DLD1 (cell line): ENCODE data around the gene TSSK6.

ENCODE experiments used
- in situ Hi-C: cut with HindIII; loops from 2 replicates; pipeline ENCODE4 v1.10.0; 2017; ENCODE audit warnings: low sequenced_read_pairs

The TSSK6 gene

GRCh38 chr19:19514881-19515641, at the start of gene TSSK6:
TSSK6 (minus strand) TSS chr19:19515548; CDS start chr19:19515427, 121 bp downstream.
- in situ Hi-C loops: no loop called here

DNA sequence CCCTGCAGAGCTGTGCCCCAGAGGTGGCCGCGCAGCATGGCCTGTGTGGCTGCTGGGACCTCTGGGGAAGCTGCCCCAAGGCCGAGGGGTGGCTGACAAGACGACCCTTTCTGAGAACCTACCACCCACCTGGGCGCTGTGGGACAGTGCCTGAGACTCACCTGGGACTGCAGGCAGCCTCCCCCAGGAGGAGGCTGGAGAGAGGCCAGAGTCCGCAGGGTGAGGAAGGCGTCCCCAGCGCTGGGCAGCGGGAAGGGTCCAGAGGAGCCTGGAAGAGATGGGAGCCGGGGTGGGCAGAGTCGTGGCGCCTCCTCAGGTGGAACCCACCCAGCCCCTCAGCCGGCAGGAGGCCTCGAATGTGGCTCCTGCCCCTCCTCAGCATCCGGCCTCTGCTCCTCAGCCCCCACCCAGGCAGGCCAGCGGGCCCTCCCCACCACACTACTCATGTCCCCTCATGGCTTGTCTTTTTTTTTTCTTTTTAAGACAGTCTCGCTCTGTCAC, 48.0 kb upstream of the TSSK6 start:
- in situ Hi-C loops: no loop called here

DNA sequence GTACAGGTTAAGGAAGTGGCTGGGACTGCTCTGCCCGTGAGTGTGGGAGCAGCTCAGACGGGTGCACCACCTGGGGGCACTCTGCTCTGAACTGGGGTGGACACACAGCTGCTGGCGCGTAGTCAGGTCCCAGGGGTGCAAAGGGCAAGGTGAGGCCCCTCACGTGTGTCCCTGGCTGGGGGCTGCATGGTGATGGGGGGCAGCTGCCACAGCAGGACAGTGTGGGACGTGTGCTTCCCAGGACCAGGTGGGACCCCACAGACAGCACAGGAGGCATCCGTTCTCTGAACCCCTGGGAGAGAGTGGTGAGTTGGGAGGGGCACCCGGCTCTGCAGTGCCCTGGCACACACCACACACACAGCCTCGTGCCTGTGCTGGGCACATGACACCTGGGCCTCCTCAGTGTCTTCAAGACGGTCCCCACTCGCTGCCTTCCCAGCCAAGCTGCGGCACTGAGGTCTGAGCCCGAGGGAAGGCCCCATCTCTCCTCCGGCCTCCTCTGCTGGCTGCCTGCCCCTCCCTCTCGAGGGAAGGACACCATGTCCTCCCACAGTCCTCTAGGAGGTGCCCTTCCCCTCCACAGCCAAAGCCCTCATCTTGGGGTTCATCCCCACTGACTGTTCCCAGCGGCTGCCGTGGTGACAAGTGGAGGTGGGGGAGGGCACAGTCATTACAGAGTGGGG, 47.5 kb upstream of the TSSK6 start:
- in situ Hi-C loops: no loop called here

- in situ Hi-C loops: no loop called here
These were observed 46.8 kb upstream of the TSSK6 start for GRCh38 chr19:19561946-19562664.

DNA sequence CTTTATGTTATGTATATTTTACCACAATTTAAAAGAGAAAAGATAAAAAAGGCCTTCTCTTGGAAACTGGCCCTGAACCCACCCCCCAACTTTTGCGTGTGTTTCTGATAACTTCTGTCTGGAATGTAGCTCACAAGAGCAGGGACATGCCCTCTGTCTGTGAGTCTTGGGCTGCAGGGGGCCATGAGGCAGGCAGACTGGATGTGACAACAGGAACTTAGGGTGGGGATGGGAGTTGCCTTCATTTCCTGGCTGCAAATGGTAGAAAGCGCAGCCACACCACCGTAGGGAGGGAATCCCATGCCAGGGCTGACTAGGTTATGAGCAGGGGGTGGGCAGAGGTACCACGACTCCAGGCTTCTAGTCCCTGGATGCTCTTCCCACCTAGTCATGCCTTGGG, 44.6 kb upstream of the TSSK6 start:
- in situ Hi-C loops: no loop called here

DNA sequence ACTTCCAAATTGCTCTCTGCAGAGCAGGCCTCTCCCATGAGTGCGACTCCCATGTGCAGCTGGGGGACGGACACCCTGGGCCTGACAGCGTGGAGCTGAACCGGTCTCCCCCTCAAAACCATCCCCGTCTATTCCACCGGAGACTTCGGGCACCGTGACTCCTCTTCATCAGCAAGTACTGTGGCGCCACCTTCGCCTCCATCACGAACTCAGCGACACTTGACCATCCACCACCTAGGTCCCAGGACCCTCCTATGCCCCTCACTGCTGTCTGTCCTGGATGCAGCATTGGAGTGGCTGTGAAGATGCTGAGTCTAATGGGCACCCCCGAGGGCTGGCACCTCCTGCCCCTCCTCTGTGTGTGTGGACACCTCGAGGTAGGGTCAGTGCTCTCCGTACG, 43.3 kb upstream of the TSSK6 start:
- in situ Hi-C loops: no loop called here

DNA sequence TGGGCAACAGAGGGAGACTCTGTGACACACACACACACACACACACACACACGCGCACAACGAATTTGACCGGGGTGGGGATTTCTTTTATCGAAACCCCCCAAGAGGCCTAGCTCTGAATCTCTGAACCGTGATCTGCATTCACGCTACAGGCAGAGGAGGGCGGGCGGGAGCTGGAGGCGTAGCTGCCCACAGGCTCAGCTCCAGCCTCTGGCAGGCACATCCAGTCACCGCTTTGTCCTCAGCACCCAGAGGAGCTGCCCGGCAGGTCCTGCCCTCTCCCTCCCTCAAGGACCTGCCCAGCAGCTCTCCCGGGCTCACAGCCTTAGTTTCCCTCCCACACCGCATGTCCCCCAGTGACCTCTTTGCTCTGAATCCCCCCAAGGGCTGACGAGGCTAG, 42.7 kb upstream of the TSSK6 start:
- in situ Hi-C loops: no loop called here

DNA sequence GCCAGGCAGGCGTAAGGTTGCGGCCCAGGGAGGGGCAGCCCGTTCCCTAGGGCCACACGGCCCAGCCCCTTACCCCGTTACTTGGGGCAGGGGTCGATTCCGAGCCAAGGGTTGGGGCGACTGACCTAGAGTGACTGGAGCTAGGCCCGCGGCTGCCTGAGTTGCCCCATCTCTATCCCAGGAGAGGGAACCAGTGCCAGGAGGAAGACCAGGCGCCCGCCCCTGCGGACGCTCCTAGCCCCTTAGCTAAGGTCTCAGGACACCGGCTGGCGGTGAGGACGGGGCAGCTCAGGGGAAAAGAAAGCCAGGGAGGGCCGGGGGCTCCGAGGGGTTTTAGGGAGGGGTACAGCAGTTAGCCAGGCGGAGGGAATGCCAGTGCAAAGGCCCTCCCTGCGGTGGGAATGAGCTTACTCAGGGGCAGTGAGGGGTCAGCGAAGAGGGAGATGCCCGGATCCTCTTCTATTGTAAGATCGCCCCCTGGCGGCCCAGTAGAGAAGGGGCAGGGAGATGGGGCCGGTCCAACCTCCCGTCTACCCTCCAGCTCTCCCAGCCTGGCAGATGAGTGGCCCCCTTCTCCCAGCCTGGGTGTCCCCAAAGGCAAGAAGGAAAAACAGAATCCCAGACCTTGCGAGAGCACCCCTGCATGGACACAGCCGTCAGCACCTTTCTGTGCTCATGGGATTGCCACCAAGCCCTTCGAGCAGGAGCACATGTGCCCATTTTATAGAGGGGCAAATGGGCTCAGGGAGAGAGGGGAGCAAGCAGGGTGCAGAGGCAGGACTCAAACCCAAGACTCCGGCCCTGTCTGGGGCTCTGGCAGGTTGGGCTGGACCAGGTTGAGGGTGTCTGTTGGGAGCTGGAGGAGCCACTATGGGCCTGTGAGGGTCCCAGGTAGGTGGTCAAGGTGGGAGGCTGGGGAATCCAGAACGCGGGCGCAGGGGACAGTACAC, 39.0 kb upstream of the TSSK6 start:
- in situ Hi-C loops: no loop called here

DNA sequence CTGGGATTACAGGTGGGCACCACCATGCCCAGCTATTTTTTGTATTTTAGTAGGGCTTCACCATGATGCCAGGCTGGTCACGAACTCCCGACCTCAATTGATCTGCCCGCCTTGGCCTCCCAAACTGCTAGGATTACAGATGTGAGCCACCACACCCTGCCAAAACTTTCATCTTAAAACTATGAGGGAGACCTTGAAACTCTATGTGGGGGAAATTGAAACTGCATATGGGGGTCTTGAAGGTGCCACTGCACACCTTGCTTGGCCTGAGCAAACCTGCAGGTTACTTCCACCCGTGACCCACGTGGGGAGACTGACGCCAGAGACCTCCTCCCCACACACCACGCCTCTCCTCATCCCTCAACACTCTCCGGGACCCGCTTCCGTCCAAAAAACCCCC, 38.3 kb upstream of the TSSK6 start:
- in situ Hi-C loops: no loop called here

DNA sequence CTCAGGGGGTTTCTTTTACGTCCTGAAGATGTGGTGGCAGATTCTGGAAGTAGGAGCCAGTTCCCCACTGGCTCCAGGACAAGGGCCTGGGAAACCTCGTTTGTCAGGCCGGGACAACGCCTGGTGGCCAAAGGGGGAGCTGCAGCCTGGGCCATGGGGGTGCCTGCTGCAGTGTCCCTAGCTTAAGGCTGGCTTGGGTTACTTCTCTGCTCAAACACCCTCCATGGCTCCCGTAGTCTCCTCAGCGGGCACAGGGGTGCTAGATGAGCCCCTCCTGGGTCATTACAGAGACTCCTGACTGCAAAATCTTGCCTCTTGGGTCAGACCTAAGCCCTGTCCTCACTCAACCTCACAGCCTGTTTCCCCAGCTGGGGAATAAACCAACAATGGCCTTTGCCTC, 37.5 kb upstream of the TSSK6 start:
- in situ Hi-C loops: no loop called here

- in situ Hi-C loops: no loop called here
These were observed 36.5 kb upstream of the TSSK6 start for GRCh38 chr19:19551853-19552192.

- in situ Hi-C loops: no loop called here
These were observed 35.9 kb upstream of the TSSK6 start for GRCh38 chr19:19550972-19551852.

- in situ Hi-C loops: no loop called here
These were observed 35.2 kb upstream of the TSSK6 start for GRCh38 chr19:19550485-19550929.

GRCh38 chr19:19549804-19550464, 34.6 kb upstream of the TSSK6 start:
- in situ Hi-C loops: no loop called here

GRCh38 chr19:19548915-19549759, 33.8 kb upstream of the TSSK6 start:
- in situ Hi-C loops: no loop called here

- in situ Hi-C loops: no loop called here
These were observed 32.5 kb upstream of the TSSK6 start for GRCh38 chr19:19547674-19548336.

GRCh38 chr19:19546751-19547162, 31.4 kb upstream of the TSSK6 start:
- in situ Hi-C loops: no loop called here

GRCh38 chr19:19545707-19546106, 30.4 kb upstream of the TSSK6 start:
- in situ Hi-C loops: no loop called here
